ENCODE data around the gene FOXD4.
"Not testable (repeated sequence)": the region's sequence is repeated elsewhere in the genome, so short reads cannot be mapped to it uniquely, and the experiment has no call there.

The FOXD4 gene

GRCh38 chr9:117995-118467 is at the start of gene FOXD4:
TSS of gene FOXD4 (minus strand) at chr9:118417. CDS start at chr9:118119, 298 bp downstream.
- DNase-seq: not testable (repeated sequence)

DNA sequence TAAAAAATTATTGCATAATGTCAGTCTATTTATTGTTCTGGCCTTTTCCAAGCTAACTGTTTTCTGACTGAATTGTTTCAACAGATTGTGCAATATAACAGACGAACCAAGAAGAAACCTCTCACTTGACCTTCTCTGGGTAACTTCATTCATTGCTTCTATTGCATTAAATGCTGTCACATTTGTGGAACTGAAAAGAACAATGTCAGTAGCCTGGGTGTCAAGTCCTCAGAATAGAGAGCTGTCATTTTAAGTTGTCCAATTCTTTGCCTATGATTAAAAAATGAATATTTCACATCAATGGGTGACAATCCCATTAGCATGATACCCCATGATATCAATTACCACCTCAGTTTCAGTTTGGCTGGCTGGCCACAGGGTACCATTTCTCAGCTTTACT is 41.7 kb upstream of the FOXD4 start:
- DNase-seq: not testable (repeated sequence)

GRCh38 chr9:151173-151572 is 33.0 kb upstream of the FOXD4 start:
- not testable (repeated sequence) for DNase-seq

GRCh38 chr9:139880-140279 is 21.7 kb upstream of the FOXD4 start:
- not testable (repeated sequence) for DNase-seq

GRCh38 chr9:117144-117994 is 848 bp downstream of the FOXD4 start:
- DNase-seq: not testable (repeated sequence)

DNA sequence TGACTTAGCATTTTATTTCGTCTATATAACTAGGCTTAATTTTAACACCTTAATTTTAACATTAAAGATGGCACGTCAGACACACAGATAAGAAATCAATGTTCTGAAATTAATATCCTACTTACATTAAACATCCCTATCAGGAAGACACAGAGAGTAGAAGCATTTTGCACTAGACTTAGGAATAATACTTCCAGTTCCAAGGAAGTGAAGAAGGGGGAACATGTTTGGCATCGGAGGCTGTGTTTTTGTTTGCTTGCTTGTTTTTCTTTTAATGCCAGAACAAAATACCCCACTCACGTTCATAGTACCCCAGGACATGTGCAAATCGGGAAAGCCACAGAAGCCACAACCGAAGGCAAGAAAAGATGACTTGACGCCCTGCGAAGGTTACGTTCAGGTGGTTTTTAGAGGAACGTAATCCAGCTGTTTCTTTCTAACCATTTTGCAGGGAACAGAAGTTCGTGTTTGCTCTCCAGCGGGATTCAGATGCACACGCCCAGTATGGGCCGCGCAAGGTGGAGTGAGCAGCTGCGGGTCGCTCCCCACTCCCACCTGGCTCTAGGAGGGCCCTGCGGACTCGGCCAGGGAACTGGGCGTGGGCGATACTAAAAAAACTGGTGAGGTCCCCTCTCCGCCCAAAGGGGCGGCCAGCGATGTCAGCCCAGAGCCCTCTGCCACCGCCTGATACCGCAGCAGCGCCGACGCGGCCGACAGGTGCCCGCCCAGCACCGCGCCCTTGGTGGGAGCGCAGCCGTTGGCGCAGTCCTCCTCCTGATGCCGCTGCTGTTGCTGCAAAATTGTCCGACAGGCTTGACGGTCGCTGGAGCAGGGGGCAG is 1.8 kb downstream of the FOXD4 start:
- not testable (repeated sequence) for DNase-seq

DNA sequence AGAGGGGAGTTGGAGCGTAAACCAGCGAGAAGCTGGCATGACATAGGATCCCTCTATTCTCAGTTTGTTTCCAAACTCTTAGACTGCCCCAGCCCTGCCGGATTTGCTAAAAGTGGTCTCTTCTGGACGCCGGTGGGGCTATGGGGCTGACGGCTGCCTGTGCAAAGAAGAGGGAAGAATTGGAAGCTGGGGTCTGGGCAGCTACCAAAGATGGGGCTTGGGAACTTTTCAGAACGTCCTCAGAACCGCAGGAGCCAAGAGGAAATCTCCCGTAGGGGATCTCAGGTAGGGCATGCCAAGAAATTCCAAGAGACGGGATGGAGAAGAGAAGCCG is 3.1 kb downstream of the FOXD4 start:
- not testable (repeated sequence) for DNase-seq

- not testable (repeated sequence) for DNase-seq
Measured at GRCh38 chr9:114267-115117, 3.7 kb downstream of the FOXD4 start.

- not testable (repeated sequence) for DNase-seq
Measured at GRCh38 chr9:113468-114266, 4.5 kb downstream of the FOXD4 start.

DNA sequence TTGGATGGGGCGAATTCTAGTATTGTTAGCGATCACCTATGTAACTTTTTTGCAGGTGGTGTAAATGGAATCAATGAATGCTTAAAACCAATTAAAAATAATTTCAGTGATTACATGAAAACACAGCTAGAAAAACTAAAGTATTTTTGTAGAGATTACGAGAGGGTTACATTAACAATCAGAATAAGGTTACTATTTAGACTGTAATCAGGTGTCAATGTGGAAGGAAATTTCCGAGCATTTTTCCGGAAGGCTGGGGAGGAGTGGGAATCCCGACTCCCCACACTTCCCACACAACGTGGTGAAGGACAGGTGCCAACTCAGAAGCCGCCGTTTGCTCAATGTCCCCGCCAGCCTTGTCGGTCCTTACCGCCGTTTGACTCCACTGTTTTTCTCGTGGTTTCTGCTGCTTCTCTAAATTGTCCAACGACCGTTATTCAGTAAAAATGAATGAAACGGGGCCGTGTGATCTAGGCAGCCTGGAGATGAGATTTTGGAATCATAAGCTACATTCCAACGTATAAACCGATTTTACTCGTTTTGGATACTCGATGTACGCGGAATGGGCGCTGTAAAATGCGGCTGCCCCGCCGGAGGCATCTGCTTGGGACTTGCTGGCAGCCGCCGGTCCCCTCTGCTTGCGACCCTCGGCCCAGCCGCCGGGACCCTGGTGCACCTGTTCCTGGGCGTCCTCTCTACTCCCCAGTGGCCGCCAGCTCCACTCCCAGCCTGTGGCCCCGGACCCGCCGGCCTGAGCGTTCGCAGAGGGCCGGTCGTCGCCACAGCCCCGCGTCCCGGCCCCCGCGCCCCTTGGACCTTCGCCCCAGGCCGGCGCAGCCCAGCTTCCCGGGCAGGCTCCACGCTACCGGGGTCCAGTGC is 5.4 kb downstream of the FOXD4 start:
- DNase-seq: not testable (repeated sequence)

DNA sequence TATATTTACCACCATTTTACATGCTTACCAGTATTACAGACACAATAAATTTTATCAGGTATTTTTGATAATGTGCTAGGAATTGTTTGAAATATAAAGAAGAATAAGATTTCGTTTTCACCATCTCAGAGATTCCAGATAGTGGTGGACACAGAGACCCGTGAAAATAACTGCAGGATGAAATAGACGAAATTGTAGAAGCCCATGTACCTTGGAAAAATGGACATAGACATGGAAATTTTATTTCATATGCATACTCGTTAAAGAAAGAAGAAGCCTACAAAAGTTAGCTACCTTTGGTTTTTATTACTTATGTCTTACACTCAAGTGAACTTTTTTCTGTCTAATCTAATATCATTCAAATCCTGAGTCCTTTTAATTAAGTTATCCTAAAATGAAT is 7.5 kb downstream of the FOXD4 start:
- not testable (repeated sequence) for DNase-seq

DNA sequence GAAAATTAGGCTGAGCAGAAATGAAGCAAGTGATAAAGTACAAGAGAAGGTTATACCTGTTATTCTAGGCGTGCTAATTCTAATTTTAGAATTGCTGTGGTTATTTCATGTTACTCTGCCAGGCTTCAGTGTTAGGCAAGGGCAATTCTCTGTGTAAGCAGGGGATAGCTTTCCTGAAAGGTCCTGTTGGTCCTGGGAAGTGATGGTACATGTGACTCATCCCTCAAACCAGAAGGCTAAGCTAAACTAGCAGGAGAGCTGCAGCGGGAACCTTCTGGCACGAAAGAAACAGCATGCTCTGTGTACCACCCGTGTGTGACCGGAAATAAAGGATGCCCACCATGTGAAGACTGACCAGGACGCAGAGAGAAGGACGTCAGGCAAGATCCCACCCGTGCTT is 8.7 kb downstream of the FOXD4 start:
- DNase-seq: not testable (repeated sequence)

- not testable (repeated sequence) for DNase-seq
Measured at GRCh38 chr9:108742-109495, 9.3 kb downstream of the FOXD4 start.

DNA sequence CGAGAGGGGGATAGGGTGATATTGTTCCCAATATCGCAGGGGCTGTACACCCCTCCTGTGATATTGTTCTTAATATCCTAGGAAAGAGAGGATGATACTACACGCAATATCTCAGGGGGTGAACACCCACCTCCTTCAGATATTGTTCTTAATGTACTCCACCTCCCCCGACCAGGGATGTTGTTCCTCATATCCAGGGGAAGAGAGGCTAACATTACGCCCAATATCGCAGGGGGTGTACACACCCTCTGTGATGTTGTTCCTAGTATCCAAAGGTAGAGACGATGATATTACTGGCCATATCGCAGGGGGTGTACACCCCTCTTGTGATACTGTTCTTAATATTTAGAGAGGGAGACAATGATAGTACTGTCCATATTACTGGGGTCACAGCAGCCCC is 12.2 kb downstream of the FOXD4 start:
- DNase-seq: not testable (repeated sequence)

- not testable (repeated sequence) for DNase-seq
Measured at GRCh38 chr9:100430-100829, 17.8 kb downstream of the FOXD4 start.

DNA sequence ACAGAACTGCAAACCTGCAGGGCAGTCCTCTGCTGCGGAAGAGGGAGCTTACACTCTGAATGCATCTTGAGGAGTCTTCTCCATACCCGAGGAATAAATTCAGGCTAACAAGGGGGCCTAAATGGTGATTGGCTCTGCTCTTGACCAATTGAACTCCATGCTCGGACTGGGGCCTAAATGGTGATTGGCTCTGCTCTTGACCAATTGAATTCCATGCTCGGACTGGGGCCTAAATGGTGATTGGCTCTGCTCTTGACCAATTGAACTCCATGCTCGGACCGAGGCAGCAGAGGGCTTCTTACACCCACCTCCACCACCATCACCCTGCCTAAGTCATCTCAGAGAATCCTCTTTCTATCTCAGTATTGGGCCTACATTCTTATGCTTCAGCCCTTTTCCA is 18.4 kb downstream of the FOXD4 start:
- DNase-seq: not testable (repeated sequence)

GRCh38 chr9:98775-99174 is 19.4 kb downstream of the FOXD4 start:
- not testable (repeated sequence) for DNase-seq

DNA sequence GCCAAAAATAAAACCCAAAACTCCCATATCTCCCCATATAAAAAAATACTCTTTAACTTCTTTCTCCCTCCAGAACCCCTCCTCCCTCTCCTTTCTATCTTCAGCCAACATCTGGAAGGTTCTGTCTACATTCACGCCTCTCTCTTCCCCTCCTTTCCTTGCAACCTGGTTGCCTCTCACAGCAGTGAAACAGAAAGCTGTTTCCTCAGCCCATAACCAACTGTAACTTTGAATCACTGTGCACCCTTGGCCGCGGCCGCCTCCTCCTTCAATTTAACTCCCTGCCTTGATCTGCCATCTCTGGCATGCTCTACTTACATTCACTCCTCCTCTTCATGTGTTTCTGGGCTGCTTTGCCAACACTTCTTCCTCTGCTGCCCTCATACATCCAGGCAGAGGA is 23.2 kb downstream of the FOXD4 start:
- DNase-seq: not testable (repeated sequence)

GRCh38 chr9:94323-94722 is 23.9 kb downstream of the FOXD4 start:
- DNase-seq: not testable (repeated sequence)

- not testable (repeated sequence) for DNase-seq
Measured at GRCh38 chr9:93909-94308, 24.3 kb downstream of the FOXD4 start.

All from midbrain (tissue), 1 donor.